ENCODE results near the gene LUZP1.

Gene LUZP1

GRCh38 chr1:23097316-23097715, 71.3 kb downstream of the LUZP1 start:
- Histone ChIP-seq H3K4me3 (ENCODE audit: low read depth, low read length) (no peak overlapping the region), H3K4me1 (no peaks in the 10 kb centered on the region), H3K27ac (no peak overlapping the region), H3K27me3 (ENCODE audit: control insufficient read depth, insufficient read depth, low read length) (no peaks in the 10 kb centered on the region), H3K4me2 (ENCODE audit: low read length) (no peak overlapping the region), H3K9me3 (ENCODE audit: control insufficient read depth, low read length) (no peaks in the 10 kb centered on the region), H3K36me3 (ENCODE audit: control insufficient read depth, insufficient read depth, low read length) (no peaks in the 10 kb centered on the region), H2AFZ (no peak overlapping the region), H3K79me2 (peaks cover 7% of the 10 kb centered on the region), H3K9ac (no peak overlapping the region)
- no peak for TF ChIP-seq CTCF (IDR thresholded peaks at IDR 0.05)

- Histone ChIP-seq H3K9ac (no peak overlapping the region), H3K27ac (no peak overlapping the region), H3K4me2 (ENCODE audit: low read length) (no peak overlapping the region), H3K27me3 (ENCODE audit: control insufficient read depth, insufficient read depth, low read length) (no peaks in the 10 kb centered on the region), H3K36me3 (ENCODE audit: control insufficient read depth, insufficient read depth, low read length) (no peaks in the 10 kb centered on the region), H3K4me3 (ENCODE audit: low read depth, low read length) (no peak overlapping the region), H3K9me3 (ENCODE audit: control insufficient read depth, low read length) (no peaks in the 10 kb centered on the region), H3K79me2 (peaks cover 2% of the 10 kb centered on the region), H2AFZ (no peak overlapping the region), H3K4me1 (no peaks in the 10 kb centered on the region)
- no peak for TF ChIP-seq CTCF (IDR thresholded peaks at IDR 0.05)
Observed at GRCh38 chr1:23092447-23092846, 76.2 kb downstream of the LUZP1 start.

- Histone ChIP-seq H3K4me1 (no peaks in the 10 kb centered on the region), H3K27ac (no peak overlapping the region), H2AFZ (no peak overlapping the region), H3K4me2 (ENCODE audit: low read length) (no peak overlapping the region), H3K27me3 (ENCODE audit: control insufficient read depth, insufficient read depth, low read length) (no peaks in the 10 kb centered on the region), H3K79me2 (no peaks in the 10 kb centered on the region), H3K36me3 (ENCODE audit: control insufficient read depth, insufficient read depth, low read length) (no peaks in the 10 kb centered on the region), H3K4me3 (ENCODE audit: low read depth, low read length) (no peak overlapping the region), H3K9ac (no peak overlapping the region), H3K9me3 (ENCODE audit: control insufficient read depth, low read length) (no peaks in the 10 kb centered on the region)
- no peak for TF ChIP-seq CTCF (IDR thresholded peaks at IDR 0.05)
Observed at GRCh38 chr1:23091545-23091944, 77.1 kb downstream of the LUZP1 start.

GRCh38 chr1:23090056-23090455, 78.6 kb downstream of the LUZP1 start:
- H3K9me3 ChIP-seq (ENCODE audit: control insufficient read depth, low read length): no peaks in the 10 kb centered on the region
- H3K4me2 ChIP-seq (ENCODE audit: low read length): no peak overlapping the region
- H3K4me1 ChIP-seq: no peaks in the 10 kb centered on the region
- H3K9ac ChIP-seq: no peak overlapping the region
- no peak for TF ChIP-seq CTCF (IDR thresholded peaks at IDR 0.05)
- H3K27ac ChIP-seq: no peak overlapping the region
- no peaks in the 10 kb centered on the region for H3K27me3 ChIP-seq (ENCODE audit: control insufficient read depth, insufficient read depth, low read length)
- H3K4me3 ChIP-seq (ENCODE audit: low read depth, low read length): no peak overlapping the region
- no peaks in the 10 kb centered on the region for H3K79me2 ChIP-seq
- H2AFZ ChIP-seq: no peak overlapping the region
- H3K36me3 ChIP-seq (ENCODE audit: control insufficient read depth, insufficient read depth, low read length): no peaks in the 10 kb centered on the region

- no peak for TF ChIP-seq CTCF (IDR thresholded peaks at IDR 0.05)
- no peak overlapping the region for H2AFZ ChIP-seq
- no peaks in the 10 kb centered on the region for H3K79me2 ChIP-seq
Observed at GRCh38 chr1:23088027-23088426, 80.6 kb downstream of the LUZP1 start.

More at GRCh38 chr1:23088027-23088426, 80.6 kb downstream of the LUZP1 start:
- no peaks in the 10 kb centered on the region for H3K36me3 ChIP-seq (ENCODE audit: control insufficient read depth, insufficient read depth, low read length)
- H3K4me3 ChIP-seq (ENCODE audit: low read depth, low read length): no peak overlapping the region
- H3K9ac ChIP-seq: no peak overlapping the region
- H3K4me2 ChIP-seq (ENCODE audit: low read length): no peak overlapping the region
- H3K9me3 ChIP-seq (ENCODE audit: control insufficient read depth, low read length): no peaks in the 10 kb centered on the region
- H3K4me1 ChIP-seq: no peaks in the 10 kb centered on the region
- no peaks in the 10 kb centered on the region for H3K27me3 ChIP-seq (ENCODE audit: control insufficient read depth, insufficient read depth, low read length)
- no peak overlapping the region for H3K27ac ChIP-seq
